Thyroid gland (tissue), 4 donors: ENCODE results near the gene KRTAP10-3. TPM values are rescaled to one million over a fixed set of nuclear protein-coding genes. Genes with fewer than 3 reads are reported as not detected.
"Not testable (repeated sequence)": the region's sequence is repeated elsewhere in the genome, so short reads cannot be mapped to it uniquely, and the experiment has no call there.

Experiments
- DNase-seq, 2 donors: peaks; one replicate each; pipeline ENCODE4 v3.0.0-alpha.2; 2019
- H3K27ac ChIP-seq, 3 donors: fragments of 200-600 bp; sonication (generic); 1 replicate in 2 of 3; 2 replicates in 1 of 3; pipeline ENCODE4 v1.5.1; 2016 to 2019; ENCODE audit warnings: mild to moderate bottlenecking in 1 of 3, moderate library complexity in 1 of 3
- H3K27me3 ChIP-seq: fragments of 200-600 bp; sonication (generic); one replicate; pipeline ENCODE4 v1.5.1; 2019
- H3K36me3 ChIP-seq, 2 donors: fragments of 200-600 bp; sonication (generic); one replicate each; pipeline ENCODE4 v1.5.1; 2016 to 2019
- H3K4me1 ChIP-seq, 2 donors: fragments of 200-600 bp; sonication (generic); one replicate each; pipeline ENCODE4 v1.5.1; 2017 to 2019
- H3K4me3 ChIP-seq, 3 donors: fragments of 200-600 bp; sonication (generic); replicated peaks in 1 of 3; 1 replicate in 2 of 3; 2 replicates in 1 of 3; pipeline ENCODE4 v1.5.1; 2016; ENCODE audit warnings: mild to moderate bottlenecking in 1 of 3
- H3K9me3 ChIP-seq: fragments of 200-600 bp; sonication (generic); one replicate; pipeline ENCODE4 v1.5.1; 2017
- POLR2A ChIP-seq, 2 donors: fragments of 450-650 bp; IDR thresholded peaks; one replicate each; pipeline ENCODE4 v1.6.1; 2017; ENCODE audit warnings: antibody characterized with exemption in 2 of 2, mild to moderate bottlenecking in 2 of 2, moderate library complexity in 1 of 2
- WGBS, 2 donors: methylation state at CpG; one replicate each; pipeline ENCODE4 v1.1.5; 2017; 5-methylcytosine and 5-hydroxymethylcytosine counted together
- intact Hi-C: fragments of 100-400 bp; cut with DNase I; formaldehyde crosslinking; loops from one replicate; pipeline ENCODE4 v1.15.1; 2023
- total RNA-seq, 4 donors: library from RNA; depleted of rRNA; stranded (reverse); fragments of >200 nt; gene quantifications; one replicate each; pipeline ENCODE4 v1.2.3, GENCODE V29; 2016
- TF ChIP-seq, protein P1 (sequence below), 6 experiments: fragments of 200-600 bp in 3 of 6; fragments of 450-650 bp in 3 of 6; sonication (generic) in 3 of 6; IDR thresholded peaks; one replicate each; pipeline ENCODE4 v1.5.1; 2016 to 2019; ENCODE audit warnings: antibody characterized with exemption in 6 of 6, mild to moderate bottlenecking in 2 of 6, inconsistent platforms in 1 of 6, moderate library complexity in 1 of 6

KRTAP10-3 gene
- total RNA-seq, 4 donors from 2014 or later = not detected

DNA sequence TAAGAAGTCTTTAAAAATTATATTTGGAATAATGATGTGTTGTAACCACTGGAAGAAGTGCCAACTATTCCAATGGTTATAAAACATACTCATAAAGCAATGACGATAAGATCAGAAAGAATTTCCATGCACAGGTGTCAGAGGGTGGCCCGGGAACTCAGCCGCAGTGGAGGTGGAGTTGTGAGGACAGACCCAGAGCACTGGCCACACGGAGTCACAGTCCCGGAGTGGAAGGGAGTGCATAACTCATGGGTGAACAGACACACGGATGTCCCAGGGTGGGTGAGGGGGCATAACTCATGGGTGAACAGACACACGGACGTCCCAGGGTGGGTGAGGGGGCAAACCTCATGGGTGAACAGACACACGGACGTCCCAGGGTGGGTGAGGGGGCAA, 17.4 kb upstream of the KRTAP10-3 start:
- no peaks in the 10 kb centered on the region for H3K36me3 ChIP-seq
- 94% methylated on average over 9 to 10 of the region's 10 CpGs for WGBS, 2 donors
- H3K9me3 ChIP-seq = no peaks in the 10 kb centered on the region
- no peaks in the 10 kb centered on the region for H3K4me1 ChIP-seq
- H3K27ac ChIP-seq = no peak overlapping the region
- no peaks in the 10 kb centered on the region for H3K27me3 ChIP-seq
- no peak overlapping the region for H3K4me3 ChIP-seq
- TF ChIP-seq, protein P1, sequence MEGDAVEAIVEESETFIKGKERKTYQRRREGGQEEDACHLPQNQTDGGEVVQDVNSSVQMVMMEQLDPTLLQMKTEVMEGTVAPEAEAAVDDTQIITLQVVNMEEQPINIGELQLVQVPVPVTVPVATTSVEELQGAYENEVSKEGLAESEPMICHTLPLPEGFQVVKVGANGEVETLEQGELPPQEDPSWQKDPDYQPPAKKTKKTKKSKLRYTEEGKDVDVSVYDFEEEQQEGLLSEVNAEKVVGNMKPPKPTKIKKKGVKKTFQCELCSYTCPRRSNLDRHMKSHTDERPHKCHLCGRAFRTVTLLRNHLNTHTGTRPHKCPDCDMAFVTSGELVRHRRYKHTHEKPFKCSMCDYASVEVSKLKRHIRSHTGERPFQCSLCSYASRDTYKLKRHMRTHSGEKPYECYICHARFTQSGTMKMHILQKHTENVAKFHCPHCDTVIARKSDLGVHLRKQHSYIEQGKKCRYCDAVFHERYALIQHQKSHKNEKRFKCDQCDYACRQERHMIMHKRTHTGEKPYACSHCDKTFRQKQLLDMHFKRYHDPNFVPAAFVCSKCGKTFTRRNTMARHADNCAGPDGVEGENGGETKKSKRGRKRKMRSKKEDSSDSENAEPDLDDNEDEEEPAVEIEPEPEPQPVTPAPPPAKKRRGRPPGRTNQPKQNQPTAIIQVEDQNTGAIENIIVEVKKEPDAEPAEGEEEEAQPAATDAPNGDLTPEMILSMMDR (IDR thresholded peaks at IDR 0.05) = no peak
- no peak for TF ChIP-seq POLR2A (IDR thresholded peaks at IDR 0.05)
- intact Hi-C loops = no loop called here
- DNase-seq = no peak

DNA sequence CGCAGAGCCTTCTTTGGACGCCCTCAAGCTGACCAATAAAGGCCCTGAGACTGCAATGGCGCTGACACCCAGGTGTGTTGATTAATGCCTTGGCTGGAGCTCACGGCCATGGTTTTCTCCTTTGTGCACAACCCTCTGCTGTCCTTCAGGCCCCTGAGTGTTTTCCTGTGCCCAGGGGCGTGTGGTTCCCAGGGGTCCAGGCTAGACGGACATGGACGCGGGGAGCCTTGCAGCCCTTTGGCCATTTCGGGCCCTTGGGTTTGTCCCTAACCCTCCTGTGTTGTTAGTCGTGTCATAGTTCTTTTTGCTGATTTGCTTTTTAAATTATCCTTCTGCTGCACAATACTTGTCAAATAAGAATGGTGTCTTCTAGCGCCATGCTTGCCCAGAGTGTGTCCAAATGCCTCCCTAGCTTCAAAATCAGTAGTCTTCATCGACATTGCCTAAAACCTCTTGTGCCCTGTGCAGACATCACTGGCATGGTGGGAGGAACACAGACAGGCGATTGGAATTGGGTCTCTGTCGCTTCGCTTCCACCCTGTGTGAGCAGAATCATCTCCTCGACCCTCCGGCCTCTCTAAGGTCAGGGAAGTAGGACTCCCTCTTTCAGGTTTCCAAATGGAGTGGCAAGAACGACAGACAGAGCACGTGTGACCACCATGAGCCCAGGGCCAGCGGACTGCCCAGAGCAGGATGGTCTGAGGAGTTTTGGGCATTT, 16.9 kb upstream of the KRTAP10-3 start:
- no peak overlapping the region for H3K27ac ChIP-seq
- TF ChIP-seq, protein P1 (IDR thresholded peaks at IDR 0.05) = no peak
- TF ChIP-seq POLR2A (IDR thresholded peaks at IDR 0.05) = no peak
- WGBS, 2 donors = 89 to 93% methylated on average over 20 of the region's 20 CpGs
- no peaks in the 10 kb centered on the region for H3K9me3 ChIP-seq
- no peaks in the 10 kb centered on the region for H3K36me3 ChIP-seq
- H3K4me3 ChIP-seq = no peak overlapping the region
- H3K27me3 ChIP-seq = no peaks in the 10 kb centered on the region
- no peaks in the 10 kb centered on the region for H3K4me1 ChIP-seq
- intact Hi-C loops = no loop called here
- DNase-seq = no peak

DNA sequence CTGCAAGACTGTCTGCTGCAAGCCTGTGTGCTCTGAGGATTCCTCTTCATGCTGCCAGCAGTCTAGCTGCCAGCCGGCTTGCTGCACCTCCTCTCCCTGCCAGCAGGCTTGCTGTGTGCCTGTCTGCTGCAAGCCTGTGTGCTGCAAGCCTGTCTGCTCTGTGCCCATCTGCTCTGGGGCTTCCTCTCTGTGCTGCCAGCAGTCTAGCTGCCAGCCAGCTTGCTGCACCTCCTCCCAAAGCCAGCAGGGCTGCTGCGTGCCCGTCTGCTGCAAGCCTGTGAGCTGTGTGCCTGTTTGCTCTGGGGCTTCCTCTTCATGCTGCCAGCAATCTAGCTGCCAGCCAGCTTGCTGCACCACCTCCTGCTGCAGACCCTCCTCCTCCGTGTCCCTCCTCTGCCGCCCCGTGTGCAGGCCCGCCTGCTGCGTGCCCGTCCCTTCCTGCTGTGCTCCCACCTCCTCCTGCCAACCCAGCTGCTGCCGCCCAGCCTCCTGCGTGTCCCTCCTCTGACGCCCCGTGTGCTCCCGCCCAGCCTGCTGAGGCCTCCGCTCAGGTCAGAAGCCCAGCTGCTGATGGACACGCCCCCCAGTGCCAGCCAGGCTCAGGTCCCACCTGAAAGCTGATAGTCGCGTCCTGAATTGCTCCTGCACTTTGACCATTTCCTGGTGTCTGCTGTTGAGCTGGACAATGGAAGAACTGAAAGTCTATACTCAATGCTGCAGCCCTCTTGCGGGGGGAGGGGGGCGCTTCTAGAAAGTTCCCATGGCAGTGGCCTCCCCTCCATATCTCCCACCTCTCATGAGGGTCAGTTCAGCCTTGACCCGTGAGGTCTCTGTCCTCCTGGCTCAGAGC, 16.1 kb upstream of the KRTAP10-3 start:
- no peaks in the 10 kb centered on the region for H3K9me3 ChIP-seq
- DNase-seq = no peak
- H3K4me1 ChIP-seq = no peaks in the 10 kb centered on the region
- no peaks in the 10 kb centered on the region for H3K36me3 ChIP-seq
- intact Hi-C loops = no loop called here
- no peak overlapping the region for H3K27ac ChIP-seq
- H3K4me3 ChIP-seq = no peak overlapping the region
- no peak for TF ChIP-seq POLR2A (IDR thresholded peaks at IDR 0.05)
- TF ChIP-seq, protein P1 (IDR thresholded peaks at IDR 0.05) = no peak
- H3K27me3 ChIP-seq = no peaks in the 10 kb centered on the region
- WGBS, 2 donors = 40 to 46% methylated on average over 16 to 20 of the region's 21 CpGs

DNA sequence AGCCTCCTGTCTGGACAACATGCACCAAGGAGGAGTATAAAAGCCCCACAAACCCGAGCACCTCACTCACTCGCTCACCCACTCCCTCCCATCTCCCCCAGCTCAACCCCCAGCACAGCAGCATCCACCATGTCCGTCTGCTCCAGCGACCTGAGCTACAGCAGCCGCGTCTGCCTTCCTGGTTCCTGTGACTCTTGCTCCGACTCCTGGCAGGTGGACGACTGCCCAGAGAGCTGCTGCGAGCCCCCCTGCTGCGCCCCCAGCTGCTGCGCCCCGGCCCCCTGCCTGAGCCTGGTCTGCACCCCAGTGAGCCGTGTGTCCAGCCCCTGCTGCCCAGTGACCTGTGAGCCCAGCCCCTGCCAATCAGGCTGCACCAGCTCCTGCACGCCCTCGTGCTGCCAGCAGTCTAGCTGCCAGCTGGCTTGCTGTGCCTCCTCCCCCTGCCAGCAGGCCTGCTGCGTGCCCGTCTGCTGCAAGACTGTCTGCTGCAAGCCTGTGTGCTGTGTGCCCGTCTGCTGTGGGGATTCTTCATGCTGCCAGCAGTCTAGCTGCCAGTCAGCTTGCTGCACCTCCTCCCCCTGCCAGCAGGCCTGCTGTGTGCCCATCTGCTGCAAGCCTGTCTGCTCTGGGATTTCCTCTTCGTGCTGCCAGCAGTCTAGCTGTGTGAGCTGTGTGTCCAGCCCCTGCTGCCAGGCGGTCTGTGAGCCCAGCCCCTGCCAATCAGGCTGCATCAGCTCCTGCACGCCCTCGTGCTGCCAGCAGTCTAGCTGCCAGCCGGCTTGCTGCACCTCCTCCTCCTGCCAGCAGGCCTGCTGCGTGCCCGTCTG, 15.2 kb upstream of the KRTAP10-3 start, which contains the start of gene KRTAP10-4:
TSS of gene KRTAP10-4 (plus strand) at position 100 of the 827 bp plus-strand sequence. CDS start at position 130, 30 bp downstream.
- H3K9me3 ChIP-seq, H3K27me3 ChIP-seq, H3K4me1 ChIP-seq, H3K36me3 ChIP-seq, intact Hi-C loops, H3K27ac ChIP-seq, H3K4me3 ChIP-seq, DNase-seq: not testable (repeated sequence)
- 62 to 79% methylated on average over 8 to 12 of the region's 25 CpGs for WGBS, 2 donors

DNA sequence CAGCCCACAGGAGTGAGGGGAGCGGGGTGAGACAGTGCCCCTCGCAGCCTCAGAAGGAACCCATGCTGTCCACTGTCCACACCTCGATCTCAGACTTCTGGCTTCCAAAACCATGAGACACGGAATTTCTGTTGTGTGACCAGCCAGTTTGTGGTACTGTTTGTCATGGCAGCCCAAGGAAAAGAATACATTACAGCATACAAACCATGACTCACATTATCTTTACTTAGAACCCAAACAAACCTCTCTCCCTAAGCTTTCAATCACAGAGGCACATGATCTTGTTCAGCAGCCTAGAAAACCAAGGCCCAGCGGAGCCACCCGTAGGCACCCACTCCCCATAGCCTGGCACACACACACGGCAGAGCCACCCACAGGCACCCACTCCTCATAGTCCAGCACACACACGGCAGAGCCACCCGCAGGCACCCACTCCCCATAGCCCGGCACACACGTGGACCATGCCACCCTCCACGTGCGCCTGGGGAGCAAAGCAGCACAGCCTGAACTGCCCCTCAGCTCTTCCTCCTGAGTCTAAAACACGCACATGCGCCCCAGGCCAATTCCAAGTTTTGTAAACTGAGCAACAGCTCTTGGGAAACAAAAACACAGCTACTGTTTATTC, 14.5 kb upstream of the KRTAP10-3 start:
- TF ChIP-seq, protein P1 (IDR thresholded peaks at IDR 0.05) = no peak
- TF ChIP-seq POLR2A (IDR thresholded peaks at IDR 0.05) = no peak
- H3K27me3 ChIP-seq = no peaks in the 10 kb centered on the region
- H3K27ac ChIP-seq = no peak overlapping the region
- intact Hi-C loops = no loop called here
- no peaks in the 10 kb centered on the region for H3K9me3 ChIP-seq
- no peak overlapping the region for H3K4me3 ChIP-seq
- no peak for DNase-seq
- H3K36me3 ChIP-seq = no peaks in the 10 kb centered on the region
- H3K4me1 ChIP-seq = no peaks in the 10 kb centered on the region
- 85 to 94% methylated on average over 13 to 15 of the region's 15 CpGs for WGBS, 2 donors
